H1 (cell line): ENCODE results near the gene ADD1.

Experiments
- CEBPB ChIP-seq: IDR thresholded peaks from 2 replicates; pipeline ENCODE4 v1.6.1; 2012; ENCODE audit warnings: low read depth, low read length
- EZH2 ChIP-seq: fragments of 200-600 bp; sonication (generic); IDR thresholded peaks from 2 replicates; pipeline ENCODE4 v1.7.1; 2012; ENCODE audit warnings: low read depth, mild to moderate bottlenecking, moderate library complexity, low read length, inconsistent platforms; ENCODE audit not compliant: severe bottlenecking
- HDAC2 ChIP-seq, 2 experiments: fragments of 300-600 bp in 1 of 2; sonication (generic) in 1 of 2; IDR thresholded peaks; 2 replicates each; pipeline ENCODE4 v1.6.1; 2011 to 2012; ENCODE audit warnings: low read depth in 2 of 2, low read length in 2 of 2, mild to moderate bottlenecking in 2 of 2, moderate library complexity in 2 of 2, borderline replicate concordance in 1 of 2, inconsistent platforms in 1 of 2
- POLR2A ChIP-seq, 2 experiments: IDR thresholded peaks; 1 replicate in 1 of 2; 2 replicates in 1 of 2; pipeline ENCODE4 v1.6.1; 2011; ENCODE audit warnings: low read depth in 2 of 2, low read length in 2 of 2, mild to moderate bottlenecking in 2 of 2; ENCODE audit errors: control extremely low read depth in 1 of 2
- POLR2AphosphoS5 ChIP-seq: IDR thresholded peaks from 2 replicates; pipeline ENCODE4 v1.6.1; 2011; ENCODE audit warnings: low read depth, low read length
- YY1 ChIP-seq: IDR thresholded peaks from 2 replicates; pipeline ENCODE4 v1.6.1; 2011; ENCODE audit warnings: low read depth, mild to moderate bottlenecking, low read length
- TF ChIP-seq, protein P1 (sequence below), 3 experiments: IDR thresholded peaks; 1 replicate in 2 of 3; 2 replicates in 1 of 3; pipeline versions ENCODE4 v1.5.1 to v1.6.1; 2011; ENCODE audit warnings: low read length in 3 of 3, mild to moderate bottlenecking in 3 of 3, inconsistent platforms in 2 of 3, low read depth in 1 of 3, moderate library complexity in 1 of 3; ENCODE audit not compliant: insufficient read depth in 1 of 3; ENCODE audit errors: control extremely low read depth in 1 of 3

DNA sequence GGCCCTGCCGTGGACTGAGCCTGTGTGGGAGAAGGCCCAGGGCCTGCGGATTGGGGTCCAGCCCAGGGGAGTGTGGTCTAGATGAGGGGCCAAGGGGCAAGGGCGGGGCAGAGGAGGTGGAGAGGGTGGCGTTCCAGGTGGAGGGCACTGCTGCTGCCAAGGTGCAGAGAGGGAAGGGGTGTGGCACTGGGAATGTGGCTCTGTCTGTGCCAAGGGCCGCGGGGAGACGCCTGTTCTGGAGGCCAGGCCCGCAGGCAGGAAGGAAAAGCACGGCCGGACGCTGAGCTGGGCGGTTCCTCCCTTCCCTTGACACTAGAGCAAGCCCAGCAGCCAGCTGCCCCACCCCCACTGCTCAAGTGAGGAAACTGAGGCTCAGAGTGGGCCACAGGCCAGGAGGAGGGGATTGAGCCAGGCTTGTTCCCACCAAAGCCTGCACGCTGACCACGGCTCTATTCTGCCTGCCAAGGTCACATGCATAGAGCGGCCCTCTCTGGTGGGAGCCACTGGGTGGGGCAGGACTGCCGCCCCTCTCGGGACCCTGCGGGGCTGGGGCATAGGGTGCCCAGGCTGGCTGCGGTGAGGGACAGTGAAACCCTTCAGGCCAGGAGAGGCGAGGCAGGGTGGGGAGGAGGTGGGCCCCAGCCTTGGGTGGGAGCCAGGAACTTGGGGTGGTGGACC, 37.8 kb upstream of the ADD1 start:
- TF ChIP-seq YY1 (no peak), POLR2A (IDR thresholded peaks at IDR 0.05; ENCODE audit: control extremely low read depth in 1 of 2, low read depth in 2 of 2, low read length in 2 of 2) (no peak), EZH2 (no peak), CEBPB (no peak), POLR2AphosphoS5 (no peak), HDAC2 (IDR thresholded peaks at IDR 0.05; ENCODE audit: borderline replicate concordance in 1 of 2, low read depth in 2 of 2, low read length in 2 of 2) (no peak)
- TF ChIP-seq, protein P1, sequence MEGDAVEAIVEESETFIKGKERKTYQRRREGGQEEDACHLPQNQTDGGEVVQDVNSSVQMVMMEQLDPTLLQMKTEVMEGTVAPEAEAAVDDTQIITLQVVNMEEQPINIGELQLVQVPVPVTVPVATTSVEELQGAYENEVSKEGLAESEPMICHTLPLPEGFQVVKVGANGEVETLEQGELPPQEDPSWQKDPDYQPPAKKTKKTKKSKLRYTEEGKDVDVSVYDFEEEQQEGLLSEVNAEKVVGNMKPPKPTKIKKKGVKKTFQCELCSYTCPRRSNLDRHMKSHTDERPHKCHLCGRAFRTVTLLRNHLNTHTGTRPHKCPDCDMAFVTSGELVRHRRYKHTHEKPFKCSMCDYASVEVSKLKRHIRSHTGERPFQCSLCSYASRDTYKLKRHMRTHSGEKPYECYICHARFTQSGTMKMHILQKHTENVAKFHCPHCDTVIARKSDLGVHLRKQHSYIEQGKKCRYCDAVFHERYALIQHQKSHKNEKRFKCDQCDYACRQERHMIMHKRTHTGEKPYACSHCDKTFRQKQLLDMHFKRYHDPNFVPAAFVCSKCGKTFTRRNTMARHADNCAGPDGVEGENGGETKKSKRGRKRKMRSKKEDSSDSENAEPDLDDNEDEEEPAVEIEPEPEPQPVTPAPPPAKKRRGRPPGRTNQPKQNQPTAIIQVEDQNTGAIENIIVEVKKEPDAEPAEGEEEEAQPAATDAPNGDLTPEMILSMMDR (IDR thresholded peaks at IDR 0.05; ENCODE audit: control extremely low read depth in 1 of 3, insufficient read depth in 1 of 3, low read depth in 1 of 3, low read length in 3 of 3) = no peak
